DMS114 treated with DMSO at 0.1 percent for 48 hours (cell line): ENCODE data around the gene TRIM2.

ENCODE experiments used
- DNase-seq: peaks from one replicate; lab custom pipeline; 2025; ENCODE audit not compliant: unreplicated experiment; lab: John Stamatoyannopoulos, UW

The TRIM2 gene

GRCh38 chr4:153221783-153222706, 17.8 kb downstream of the TRIM2 start:
- DNase-seq = peak; percentile 17

- no peak for DNase-seq
Measured at GRCh38 chr4:153222707-153223426, 18.6 kb downstream of the TRIM2 start.

- DNase-seq = peak; percentile 10
Measured at GRCh38 chr4:153223427-153223801, 19.2 kb downstream of the TRIM2 start.

- DNase-seq = no peak
Measured at GRCh38 chr4:153223930-153224329, 19.7 kb downstream of the TRIM2 start.

- no peak for DNase-seq
Measured at GRCh38 chr4:153224474-153224873, 20.2 kb downstream of the TRIM2 start.

GRCh38 chr4:153227469-153228075, 23.3 kb downstream of the TRIM2 start:
- DNase-seq = no peak

GRCh38 chr4:153228512-153229140, 24.4 kb downstream of the TRIM2 start:
- no peak for DNase-seq

GRCh38 chr4:153229545-153229944, 25.3 kb downstream of the TRIM2 start:
- no peak for DNase-seq

- no peak for DNase-seq
Measured at GRCh38 chr4:153232768-153233167, 28.5 kb downstream of the TRIM2 start.

GRCh38 chr4:153233761-153234371, 29.6 kb downstream of the TRIM2 start:
- no peak for DNase-seq

- no peak for DNase-seq
Measured at GRCh38 chr4:153234885-153235284, 30.6 kb downstream of the TRIM2 start.

- DNase-seq = no peak
Measured at GRCh38 chr4:153238135-153238919, 34.1 kb downstream of the TRIM2 start.

GRCh38 chr4:153239409-153239808, 35.2 kb downstream of the TRIM2 start:
- no peak for DNase-seq

GRCh38 chr4:153241295-153241694, 37.1 kb downstream of the TRIM2 start:
- DNase-seq = no peak

GRCh38 chr4:153241970-153242838, 38.0 kb downstream of the TRIM2 start:
- no peak for DNase-seq

- DNase-seq = no peak
Measured at GRCh38 chr4:153242839-153243324, 38.6 kb downstream of the TRIM2 start.

- no peak for DNase-seq
Measured at GRCh38 chr4:153243468-153243867, 39.2 kb downstream of the TRIM2 start.

- no peak for DNase-seq
Measured at GRCh38 chr4:153244969-153245368, 40.7 kb downstream of the TRIM2 start.

GRCh38 chr4:153245775-153246174, 41.5 kb downstream of the TRIM2 start:
- DNase-seq = no peak
